ENCODE data around the gene NUCKS1. TPM values are rescaled to one million over a fixed set of nuclear protein-coding genes. Genes with fewer than 3 reads are reported as not detected.

NUCKS1 gene
- total and polyA plus RNA-seq, 10 of the 15 experiments (the other 5 are each of a cell fraction or from before 2014, with no cell fraction given) = 40.5 to 135 (median 55.5) TPM

DNA sequence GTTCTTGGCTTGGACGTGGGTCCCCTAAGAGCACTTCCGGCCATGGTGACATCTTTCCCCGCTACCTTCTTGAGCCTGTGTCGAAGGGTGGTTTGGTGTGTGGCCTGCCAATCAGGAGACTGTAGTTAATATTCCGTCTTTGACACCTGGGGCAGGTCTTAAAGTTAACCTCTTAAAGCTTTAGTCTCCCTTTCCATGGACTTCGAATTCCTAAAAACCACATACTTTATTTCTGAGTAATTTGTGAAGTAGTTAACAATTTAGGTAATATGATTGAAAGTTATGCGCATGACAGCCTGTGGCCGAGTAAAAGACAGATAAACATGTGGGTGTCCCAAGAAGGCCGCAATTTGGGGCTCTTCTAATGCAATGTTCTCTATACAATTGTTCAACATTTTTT, 35.5 kb upstream of the NUCKS1 start (continued):
- TF ChIP-seq, protein P1, sequence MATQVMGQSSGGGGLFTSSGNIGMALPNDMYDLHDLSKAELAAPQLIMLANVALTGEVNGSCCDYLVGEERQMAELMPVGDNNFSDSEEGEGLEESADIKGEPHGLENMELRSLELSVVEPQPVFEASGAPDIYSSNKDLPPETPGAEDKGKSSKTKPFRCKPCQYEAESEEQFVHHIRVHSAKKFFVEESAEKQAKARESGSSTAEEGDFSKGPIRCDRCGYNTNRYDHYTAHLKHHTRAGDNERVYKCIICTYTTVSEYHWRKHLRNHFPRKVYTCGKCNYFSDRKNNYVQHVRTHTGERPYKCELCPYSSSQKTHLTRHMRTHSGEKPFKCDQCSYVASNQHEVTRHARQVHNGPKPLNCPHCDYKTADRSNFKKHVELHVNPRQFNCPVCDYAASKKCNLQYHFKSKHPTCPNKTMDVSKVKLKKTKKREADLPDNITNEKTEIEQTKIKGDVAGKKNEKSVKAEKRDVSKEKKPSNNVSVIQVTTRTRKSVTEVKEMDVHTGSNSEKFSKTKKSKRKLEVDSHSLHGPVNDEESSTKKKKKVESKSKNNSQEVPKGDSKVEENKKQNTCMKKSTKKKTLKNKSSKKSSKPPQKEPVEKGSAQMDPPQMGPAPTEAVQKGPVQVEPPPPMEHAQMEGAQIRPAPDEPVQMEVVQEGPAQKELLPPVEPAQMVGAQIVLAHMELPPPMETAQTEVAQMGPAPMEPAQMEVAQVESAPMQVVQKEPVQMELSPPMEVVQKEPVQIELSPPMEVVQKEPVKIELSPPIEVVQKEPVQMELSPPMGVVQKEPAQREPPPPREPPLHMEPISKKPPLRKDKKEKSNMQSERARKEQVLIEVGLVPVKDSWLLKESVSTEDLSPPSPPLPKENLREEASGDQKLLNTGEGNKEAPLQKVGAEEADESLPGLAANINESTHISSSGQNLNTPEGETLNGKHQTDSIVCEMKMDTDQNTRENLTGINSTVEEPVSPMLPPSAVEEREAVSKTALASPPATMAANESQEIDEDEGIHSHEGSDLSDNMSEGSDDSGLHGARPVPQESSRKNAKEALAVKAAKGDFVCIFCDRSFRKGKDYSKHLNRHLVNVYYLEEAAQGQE (IDR thresholded peaks at IDR 0.05; ENCODE audit: low read depth, low read length) = no peak
- no peak for TF ChIP-seq STAT3 (IDR thresholded peaks at IDR 0.05; ENCODE audit: low read depth, low read length)
- no peak for TF ChIP-seq BMI1 (IDR thresholded peaks at IDR 0.05; ENCODE audit: borderline replicate concordance)

GRCh38 chr1:205783904-205784303, 33.9 kb upstream of the NUCKS1 start:
- ChIA-PET RAD21 (ENCODE audit: unreplicated experiment) (interaction anchor here (0.7 kb wide), 1 partner anchor 74 kb away, joined by 3 read pairs; no protein-coding TSS in a partner anchor), POLR2A (interaction anchor here (0.7 kb wide), 1 partner anchor 27 kb away, joined by 4 read pairs; no protein-coding TSS in a partner anchor), SMC1A (ENCODE audit: uncharacterized antibody, unreplicated experiment) (interaction anchor here (0.6 to 1.7 kb wide), 2 partner anchors 125 to 198 kb away, joined by 3 to 15 read pairs; no protein-coding TSS in a partner anchor), CTCF (interaction anchor here (1.1 to 2.4 kb wide), 3 partner anchors 21 to 125 kb away, joined by 4 to 15 read pairs (median 5); no protein-coding TSS in a partner anchor)
- H2AFZ ChIP-seq (ENCODE audit: control insufficient read depth, low read depth, low read length) = no peak overlapping the region
- no peaks in the 10 kb centered on the region for H3K36me3 ChIP-seq (ENCODE audit: control insufficient read depth in 2 of 2, insufficient read depth in 2 of 2, low read length in 1 of 2)
- H3K4me1 ChIP-seq (ENCODE audit: control insufficient read depth, insufficient read depth, low read length) = no peaks in the 10 kb centered on the region
- ATAC-seq (no peak), DNase-seq (ENCODE audit: low read depth, low spot score) (no peak), FAIRE-seq (peak; percentile 23)
- H3K9me3 ChIP-seq (replicated peaks; ENCODE audit: control insufficient read depth, insufficient read depth, low read length) = no peaks in the 10 kb centered on the region
- H3K4me2 ChIP-seq (ENCODE audit: control insufficient read depth, insufficient read depth) = no peak overlapping the region
- H3K27me3 ChIP-seq (replicated peaks in 1 of 2; ENCODE audit: control insufficient read depth in 2 of 2, insufficient read depth in 2 of 2, low read length in 1 of 2) = peaks cover 0 to 6% of the 10 kb centered on the region in 2 experiments; a peak in 1 of 4 replicates
- BruUV-seq (replicated peaks) = no TSS peak
- no peak overlapping the region for H3K4me3 ChIP-seq
- no peaks in the 10 kb centered on the region for H3K79me2 ChIP-seq (ENCODE audit: control insufficient read depth, insufficient read depth, low read length)
- H3K9ac ChIP-seq (ENCODE audit: control insufficient read depth, insufficient read depth, low read length) = no peak overlapping the region
- in situ Hi-C loops (cut with MboI) = no loop called here
- intact Hi-C loops (cut with micrococcal nuclease; ENCODE audit: unreplicated experiment) = loop anchor here (5.0 kb wide), 1 partner anchor 127 kb away; no protein-coding TSS in a partner anchor
- H4K20me1 ChIP-seq (ENCODE audit: control insufficient read depth, insufficient read depth) = no peaks in the 10 kb centered on the region
- no peak overlapping the region for H3K27ac ChIP-seq (ENCODE audit: control insufficient read depth, insufficient read depth)
- WGBS (ENCODE audit: insufficient coverage, insufficient replicate concordance, low lambda C conversion rate, missing lambda C conversion rate) = 88% methylated on average over 4 of the region's 4 CpGs
- no peak for TF ChIP-seq FOXM1 (IDR thresholded peaks at IDR 0.05; ENCODE audit: low read depth, low read length)
- TF ChIP-seq ATF3 (IDR thresholded peaks at IDR 0.05; ENCODE audit: borderline replicate concordance, extremely low read depth, low read depth, low read length) = no peak
- no peak for TF ChIP-seq EP300 (IDR thresholded peaks at IDR 0.05; ENCODE audit: borderline replicate concordance in 1 of 2, control insufficient read depth in 1 of 2, low read depth in 2 of 2, low read length in 2 of 2)
- no peak for TF ChIP-seq SPI1 (IDR thresholded peaks at IDR 0.05; ENCODE audit: borderline replicate concordance, insufficient read depth, low read depth, low read length)
- TF ChIP-seq ZBED1 (IDR thresholded peaks at IDR 0.05; ENCODE audit: borderline replicate concordance) = no peak
- TF ChIP-seq HDGF (IDR thresholded peaks at IDR 0.05) = no peak
- TF ChIP-seq ETV6 (conservative IDR thresholded peaks at IDR 0.05 in 1 of 2, IDR thresholded peaks at IDR 0.05 in 1 of 2; ENCODE audit: borderline replicate concordance in 1 of 2, low read depth in 1 of 2) = no peak
- no peak for TF ChIP-seq STAT1 (conservative IDR thresholded peaks at IDR 0.05)
- no peak for TF ChIP-seq IRF5 (IDR thresholded peaks at IDR 0.05; ENCODE audit: borderline replicate concordance)
- TF ChIP-seq KDM1A (IDR thresholded peaks at IDR 0.05; ENCODE audit: borderline replicate concordance) = no peak
- TF ChIP-seq ASH2L (IDR thresholded peaks at IDR 0.05; ENCODE audit: borderline replicate concordance, low read depth) = no peak
- TF ChIP-seq STAT3 (IDR thresholded peaks at IDR 0.05; ENCODE audit: low read depth, low read length) = no peak
- TF ChIP-seq, protein P2, sequence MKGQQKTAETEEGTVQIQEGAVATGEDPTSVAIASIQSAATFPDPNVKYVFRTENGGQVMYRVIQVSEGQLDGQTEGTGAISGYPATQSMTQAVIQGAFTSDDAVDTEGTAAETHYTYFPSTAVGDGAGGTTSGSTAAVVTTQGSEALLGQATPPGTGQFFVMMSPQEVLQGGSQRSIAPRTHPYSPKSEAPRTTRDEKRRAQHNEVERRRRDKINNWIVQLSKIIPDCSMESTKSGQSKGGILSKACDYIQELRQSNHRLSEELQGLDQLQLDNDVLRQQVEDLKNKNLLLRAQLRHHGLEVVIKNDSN (IDR thresholded peaks at IDR 0.05; ENCODE audit: borderline replicate concordance, extremely low read length, insufficient read depth, low read depth, low read length) = no peak

Measured in GM12878 (cell line).